ENCODE results near the gene CYBA.
A peak's percentile ranks its signal among the peaks of the same experiment; 100 is the strongest.
"Not testable (repeated sequence)": the region's sequence is repeated elsewhere in the genome, so short reads cannot be mapped to it uniquely, and the experiment has no call there.

Gene CYBA

DNA sequence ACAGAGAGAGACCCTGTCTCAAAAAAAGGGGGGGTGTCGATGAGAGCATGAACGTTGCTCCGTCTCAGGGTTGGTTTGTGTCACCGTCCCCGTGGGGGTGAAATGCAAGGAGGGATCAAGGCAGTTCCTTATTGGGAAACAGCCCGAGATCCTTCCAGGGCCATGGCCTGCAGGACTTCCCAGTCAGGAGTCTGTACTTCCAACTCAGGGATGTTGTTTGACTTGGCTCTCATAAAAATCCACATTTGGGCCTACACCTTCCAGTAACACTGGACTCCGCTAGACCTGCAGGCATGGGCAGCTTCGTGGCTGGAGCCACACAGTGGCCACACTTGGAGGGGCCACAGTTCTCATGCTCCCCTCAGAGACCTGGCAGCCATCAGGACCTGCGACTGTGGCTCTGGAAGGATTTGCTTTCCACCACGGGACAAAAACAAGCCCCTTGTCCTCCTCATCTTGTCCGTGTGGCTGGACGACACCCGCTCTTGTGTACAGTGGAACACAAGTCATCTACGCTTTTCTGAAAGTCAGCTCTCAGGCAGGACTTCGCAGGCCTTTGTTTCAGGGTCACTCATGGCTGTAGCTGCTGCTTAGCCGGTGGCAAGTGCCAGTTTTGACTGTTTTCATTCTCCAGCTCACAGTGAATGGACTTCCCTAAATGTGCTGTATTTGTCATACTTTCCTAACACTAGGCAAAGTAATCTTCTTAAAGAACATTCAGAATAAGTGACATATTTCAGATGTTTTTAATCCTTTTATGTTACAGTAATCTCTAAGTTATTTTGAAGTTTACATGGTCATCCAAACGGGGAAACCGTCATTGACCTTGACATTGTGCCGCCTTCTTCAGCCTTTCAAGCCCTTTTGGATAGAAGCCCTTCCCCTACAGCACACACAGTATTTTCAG lies 36.7 kb downstream of the CYBA start:
- DNase-seq (ENCODE audit: low spot score) = no peak

GRCh38 chr16:88613293-88613692 lies 37.6 kb downstream of the CYBA start:
- DNase-seq (ENCODE audit: low spot score) = no peak

DNA sequence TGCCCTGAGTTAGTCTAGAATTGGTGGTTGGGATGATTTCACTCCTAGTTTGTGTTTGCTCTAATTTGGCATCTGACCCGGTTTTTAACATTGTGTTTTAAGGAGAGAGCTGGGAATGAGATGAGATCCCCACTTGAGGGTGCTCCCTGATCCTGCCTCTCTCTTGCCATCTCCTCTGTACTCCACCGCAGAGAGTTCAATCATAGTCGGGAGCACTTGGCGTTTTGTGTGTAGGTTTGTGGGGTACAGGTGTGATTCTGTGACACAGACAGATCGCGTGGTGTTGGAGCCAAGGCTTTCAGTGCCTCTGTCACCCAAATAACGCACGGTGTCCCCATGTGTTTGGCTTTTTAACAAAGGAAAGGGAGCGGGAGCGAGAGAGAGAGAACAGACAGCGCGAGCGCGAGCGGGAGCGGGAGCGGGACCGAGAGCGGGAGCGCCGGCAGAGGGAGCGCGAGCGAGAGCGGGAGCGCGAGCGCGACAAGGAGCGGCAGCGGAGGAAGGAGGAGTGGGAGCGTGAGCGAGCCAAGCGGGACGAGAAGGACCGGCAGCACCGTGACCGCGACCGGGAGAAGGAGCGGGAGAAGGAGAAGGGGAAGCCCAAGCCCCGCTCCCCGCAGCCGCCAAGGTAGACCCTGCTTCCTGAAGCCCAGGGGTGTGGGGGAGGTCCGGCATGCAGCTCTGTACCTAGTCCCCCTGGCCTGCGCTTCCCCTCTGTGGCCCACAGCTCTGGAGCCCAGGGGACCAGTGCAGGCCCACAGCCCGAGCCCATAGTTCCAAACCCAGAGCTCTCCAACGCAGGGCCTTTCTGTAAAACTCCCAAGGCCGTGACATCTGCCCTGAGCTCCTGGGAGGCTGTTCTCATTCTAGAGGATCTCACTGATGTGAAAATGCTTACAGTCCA lies 39.7 kb downstream of the CYBA start:
- DNase-seq (ENCODE audit: low spot score) = peak; percentile 51

- DNase-seq (ENCODE audit: low spot score) = no peak
These were observed 40.8 kb downstream of the CYBA start for GRCh38 chr16:88610080-88610479.

- DNase-seq (ENCODE audit: low spot score) = not testable (repeated sequence)
These were observed 41.4 kb downstream of the CYBA start for GRCh38 chr16:88609426-88609825.

DNA sequence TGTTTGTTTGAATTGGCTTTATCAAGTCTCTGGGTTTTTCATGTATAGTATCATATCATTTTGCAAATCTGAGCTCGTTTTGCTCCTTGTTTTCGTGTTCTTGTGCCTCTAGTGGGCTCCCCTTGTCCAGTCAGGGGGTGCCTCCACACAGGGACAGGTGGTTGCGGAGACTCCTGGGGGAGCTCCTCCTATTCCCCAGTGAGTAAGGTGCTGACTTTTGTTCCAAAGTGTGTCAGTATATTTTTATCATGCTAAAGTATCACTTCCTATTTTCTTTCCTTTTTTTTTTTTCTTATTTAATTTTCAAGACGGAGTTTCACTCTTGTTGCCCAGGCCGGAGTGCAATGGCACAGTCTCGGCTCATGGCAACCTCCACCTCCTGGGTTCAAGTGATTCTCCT lies 42.8 kb downstream of the CYBA start:
- DNase-seq (ENCODE audit: low spot score) = no peak

DNA sequence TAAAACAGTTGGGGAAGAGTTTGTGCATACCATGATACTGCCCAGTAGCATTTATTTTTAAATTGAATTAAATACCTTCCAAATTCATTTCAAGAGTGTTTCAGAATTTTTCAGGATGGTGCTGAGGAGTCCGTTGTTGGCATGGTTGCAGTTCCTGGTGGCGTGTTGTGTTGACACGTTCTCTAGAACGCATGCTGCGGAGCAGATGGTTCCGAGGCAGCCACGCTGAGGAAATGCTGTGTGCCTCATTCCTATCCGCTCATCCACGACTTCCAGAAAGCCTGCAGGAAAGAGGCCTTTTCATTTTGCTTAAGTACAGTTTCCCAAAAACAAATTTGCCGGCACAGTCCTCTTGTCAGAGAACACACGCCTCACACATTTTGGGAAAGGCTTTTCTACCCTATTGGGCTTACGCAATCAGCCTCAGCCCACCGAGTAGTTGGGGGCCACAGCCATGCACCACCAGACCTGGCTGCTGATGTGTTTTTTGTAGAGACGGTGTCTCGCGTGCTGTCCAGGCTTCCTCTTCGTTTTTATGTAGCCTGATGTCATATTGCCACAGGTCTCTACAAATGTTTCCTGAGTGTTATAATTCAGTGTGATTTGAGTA lies 44.6 kb downstream of the CYBA start:
- DNase-seq (ENCODE audit: low spot score) = peak; percentile 58

GRCh38 chr16:88605186-88606147 lies 45.4 kb downstream of the CYBA start:
- no peak for DNase-seq (ENCODE audit: low spot score)

DNA sequence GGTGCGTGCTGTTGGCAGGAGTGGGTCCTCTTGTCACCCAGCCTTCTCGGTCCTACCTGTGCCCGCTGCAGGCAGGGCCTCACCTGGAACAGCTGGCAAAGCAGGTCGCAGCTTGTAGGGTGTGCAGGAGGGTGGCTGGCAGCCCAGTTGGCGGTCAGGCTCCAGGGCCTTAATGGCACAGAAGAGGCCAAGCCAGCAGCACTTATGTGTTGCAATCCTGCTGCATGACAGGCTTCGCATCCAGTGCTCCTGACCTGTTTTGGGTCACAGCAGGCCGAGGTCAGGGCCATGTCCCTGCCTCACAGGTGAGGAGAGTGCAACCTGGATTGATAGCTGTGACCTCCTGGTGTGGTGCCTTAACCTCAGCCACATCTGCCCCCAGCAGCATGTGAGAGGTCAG lies 48.8 kb downstream of the CYBA start:
- DNase-seq (ENCODE audit: low spot score) = no peak

DNA sequence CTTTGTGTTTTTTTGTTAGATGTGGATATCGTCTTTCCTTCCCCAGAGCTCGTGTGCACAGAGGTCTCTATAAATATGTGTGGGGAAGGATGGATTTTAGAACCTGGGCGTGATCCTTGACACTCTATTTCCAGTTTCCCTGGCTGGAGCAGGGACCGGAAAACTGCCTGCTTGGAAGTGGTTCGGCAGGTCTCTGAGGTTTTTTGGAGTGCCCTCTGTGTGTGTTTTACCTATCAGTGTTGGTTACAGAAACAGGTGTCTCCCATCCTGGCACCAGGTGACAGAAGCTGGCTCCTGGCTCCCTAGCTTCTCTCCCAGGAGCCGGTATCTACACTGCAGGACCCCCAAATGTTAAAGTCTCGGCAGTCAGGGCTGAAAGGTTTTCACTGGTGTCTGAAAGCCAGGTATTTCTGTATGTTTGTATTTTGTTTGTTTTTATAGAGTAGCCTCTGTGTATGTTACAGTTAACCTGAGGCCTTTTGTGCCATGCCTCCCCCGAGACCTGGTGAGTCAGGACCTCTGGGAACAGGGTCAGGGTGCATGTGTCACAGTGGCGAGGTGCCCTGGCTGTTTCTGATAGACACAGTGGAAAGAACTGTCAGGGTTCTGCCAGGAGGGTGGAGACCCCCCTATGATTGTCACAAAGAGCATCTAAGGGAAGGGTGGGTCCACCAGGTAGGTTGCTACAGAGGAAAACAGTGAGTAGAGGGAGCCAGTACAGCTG lies 49.4 kb downstream of the CYBA start:
- DNase-seq (ENCODE audit: low spot score) = no peak

- DNase-seq (ENCODE audit: low spot score) = no peak
These were observed 50.3 kb downstream of the CYBA start for GRCh38 chr16:88600539-88600896.

DNA sequence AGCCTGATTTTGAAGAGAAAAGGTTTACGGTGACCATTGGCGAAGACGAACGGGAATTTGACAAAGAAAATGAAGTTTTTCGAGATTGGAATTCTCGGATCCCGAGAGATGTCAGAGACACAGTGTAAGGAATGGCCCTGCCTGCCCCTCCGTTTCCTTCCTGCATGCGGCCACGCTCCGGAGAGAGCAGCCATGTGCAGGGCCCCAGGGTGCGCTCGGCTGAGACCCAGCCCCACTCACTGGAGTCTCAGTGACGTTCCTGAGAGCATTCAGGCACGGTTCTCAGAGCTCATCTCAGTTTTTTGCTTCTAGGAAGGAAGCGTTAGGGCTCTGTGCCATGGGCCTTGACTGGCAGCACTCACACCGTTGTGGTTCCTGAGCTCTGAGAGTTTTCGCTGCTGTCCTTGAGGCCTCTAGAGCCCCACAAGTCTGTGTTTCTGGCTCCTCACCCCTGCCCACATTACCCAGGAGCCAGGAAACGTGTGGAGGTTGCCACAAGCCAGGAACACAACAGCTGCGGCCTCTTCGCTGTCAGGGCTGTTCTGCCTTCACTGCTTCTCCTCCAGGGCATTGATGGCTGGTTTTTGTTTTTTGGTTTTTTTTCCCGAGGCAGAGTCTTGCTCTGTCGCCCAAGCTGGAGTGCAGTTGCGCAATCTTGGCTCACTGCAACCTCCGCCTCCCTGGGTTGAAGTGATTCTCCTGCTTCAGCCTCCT lies 50.9 kb downstream of the CYBA start:
- no peak for DNase-seq (ENCODE audit: low spot score)

DNA sequence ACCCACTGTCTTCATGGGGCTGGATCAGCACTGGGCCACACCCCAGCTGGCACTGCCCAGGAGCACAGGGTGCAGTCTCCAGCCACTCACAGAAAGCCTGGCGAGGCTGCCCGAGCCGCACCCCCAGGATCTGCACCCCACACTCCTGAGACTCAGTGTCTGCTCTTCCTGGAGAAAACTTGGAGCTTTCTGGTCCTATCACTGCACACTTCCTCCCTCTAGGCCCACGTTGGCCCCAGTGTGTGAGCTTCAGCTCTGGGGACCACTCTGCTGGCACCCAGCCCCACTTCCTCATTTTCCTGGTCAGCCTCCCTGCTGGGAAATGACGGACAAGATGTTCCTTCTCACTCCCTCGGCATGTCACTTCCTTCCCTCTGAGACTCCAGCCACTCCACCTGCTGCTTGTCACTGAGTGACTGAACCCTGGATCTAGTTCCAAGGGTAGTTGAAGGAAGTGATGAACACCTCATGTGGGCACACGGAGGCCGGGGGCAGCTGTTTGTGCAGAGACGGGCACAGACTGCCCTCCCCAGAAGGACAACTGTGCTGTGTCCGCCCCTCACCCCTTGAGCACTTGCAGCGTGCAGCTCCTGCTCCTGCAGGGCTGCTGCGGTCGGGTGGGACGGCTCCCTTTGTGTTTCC lies 51.6 kb downstream of the CYBA start:
- peak; percentile 81 for DNase-seq (ENCODE audit: low spot score)

- no peak for DNase-seq (ENCODE audit: low spot score)
These were observed 52.9 kb downstream of the CYBA start for GRCh38 chr16:88597856-88598491.

- no peak for DNase-seq (ENCODE audit: low spot score)
These were observed 54.4 kb downstream of the CYBA start for GRCh38 chr16:88596483-88596882.

DNA sequence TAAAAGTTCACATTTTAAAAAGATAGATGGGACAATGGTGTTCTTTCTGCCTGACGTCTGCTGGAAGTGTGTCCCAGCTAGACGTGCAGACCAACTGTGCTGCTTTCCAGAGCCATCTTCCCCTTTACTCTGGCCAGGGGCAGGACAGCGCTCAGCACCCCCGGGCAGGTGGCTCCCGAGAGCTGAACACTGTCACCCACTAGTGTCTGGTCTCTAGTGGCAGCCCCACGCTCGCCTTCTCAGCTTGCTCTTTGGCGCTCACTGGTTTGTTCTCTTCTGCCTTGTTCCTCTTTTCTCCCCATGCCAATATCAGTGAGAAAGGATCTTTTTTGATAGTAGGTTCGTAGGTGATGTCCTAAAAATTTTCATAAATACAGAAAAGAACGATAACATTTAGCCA lies 54.9 kb downstream of the CYBA start:
- no peak for DNase-seq (ENCODE audit: low spot score)

GRCh38 chr16:88595101-88595500 lies 55.8 kb downstream of the CYBA start:
- no peak for DNase-seq (ENCODE audit: low spot score)

GRCh38 chr16:88593910-88594309 lies 56.9 kb downstream of the CYBA start:
- DNase-seq (ENCODE audit: low spot score) = no peak

GRCh38 chr16:88593489-88593888 lies 57.4 kb downstream of the CYBA start:
- DNase-seq (ENCODE audit: low spot score) = peak; percentile 80
